ENCODE measurements around the gene POLK. TPM values are rescaled to one million over a fixed set of nuclear protein-coding genes. Genes with fewer than 3 reads are reported as not detected.
A peak's percentile ranks its signal among the peaks of the same experiment; 100 is the strongest.

POLK gene
- total and polyA plus RNA-seq, 2 of the 13 experiments (the other 11 are each of a cell fraction or from before 2014, with no cell fraction given), result 8.6 to 11.7 TPM

- TF ChIP-seq ZNF670 (CRISPR knock-in tag; IDR thresholded peaks at IDR 0.05; ENCODE audit: borderline replicate concordance) (no peak), ZNF598 (CRISPR knock-in tag; IDR thresholded peaks at IDR 0.05; ENCODE audit: borderline replicate concordance) (no peak), ZMAT3 (CRISPR knock-in tag; conservative IDR thresholded peaks at IDR 0.05) (0 out of 2 replicates have a peak, but pooled peaks have one; percentile 50), PHF8 (CRISPR knock-in tag; IDR thresholded peaks at IDR 0.05) (peak; percentile 57)
Observed at GRCh38 chr5:75611311-75612225, 99.9 kb downstream of the POLK start, which contains the start of gene ANKDD1B (continued).

GRCh38 chr5:75612226-75612569, 100.5 kb downstream of the POLK start:
- no peak for DNase-seq (ENCODE audit: low spot score)
- Histone ChIP-seq H3K4me2 (ENCODE audit: low read depth, low read length) (peak overlapping the region; percentile 91), H3K4me1 (ENCODE audit: insufficient read depth, low read length) (peaks cover 5% of the 10 kb centered on the region; the same call in 1 of the 2 replicates), H3K9me3 (ENCODE audit: low read length) (no peaks in the 10 kb centered on the region), H3K9ac (ENCODE audit: insufficient read depth, low read depth, low read length) (peak overlapping the region; percentile 73; the same call in 1 of the 2 replicates), H3K27me3 (ENCODE audit: control insufficient read depth in 1 of 2, insufficient read depth in 2 of 2, low read length in 2 of 2) (no peaks in the 10 kb centered on the region; a peak in 1 of 5 replicates), H3K4me3 (replicated peaks in 1 of 3; ENCODE audit: insufficient read depth in 1 of 3, low read depth in 2 of 3, low read length in 3 of 3) (peak overlapping the region; percentile 60 to 87 (median 75); a peak in 3 of 6 replicates), H2AFZ (ENCODE audit: low read length) (peak overlapping the region; percentile 6), H3K27ac (ENCODE audit: extremely low read length, insufficient read depth, low read length) (no peak overlapping the region), H3K36me3 (replicated peaks in 1 of 2; ENCODE audit: control insufficient read depth in 1 of 2, insufficient read depth in 2 of 2, low read length in 2 of 2) (no peaks in the 10 kb centered on the region), H4K20me1 (ENCODE audit: insufficient read depth, low read length) (no peaks in the 10 kb centered on the region), H3K79me2 (ENCODE audit: insufficient read depth, low read length) (no peaks in the 10 kb centered on the region)
- peak; percentile 19; the same call in 2 of the 3 replicates for ATAC-seq
- in situ Hi-C loops (cut with HindIII; ENCODE audit: extremely low pct_ligation_motif_present, low pct_unique_long_range_greater_than_20kb) (no loop called here), intact Hi-C loops (cut with micrococcal nuclease; ENCODE audit: unreplicated experiment) (no loop called here)
- no TSS peak for BruUV-seq (replicated peaks)
- FAIRE-seq, result no peak
- POLR2A ChIA-PET, result interaction anchor here (0.9 to 1.1 kb wide), 2 partner anchors 9 to 57 kb away, joined by 3 to 4 read pairs; no protein-coding TSS in a partner anchor
- CTCF ChIA-PET (ENCODE audit: low intra/inter-chr PET ratio, low total read pairs), result no interaction called here
- 32% methylated on average over 8 of the region's 12 CpGs for WGBS (ENCODE audit: low lambda C conversion rate)
- TF ChIP-seq ZNF260 (CRISPR knock-in tag; IDR thresholded peaks at IDR 0.05; ENCODE audit: borderline replicate concordance, low read depth) (no peak), ISL2 (CRISPR knock-in tag; IDR thresholded peaks at IDR 0.05) (no peak), ZNF281 (CRISPR knock-in tag; IDR thresholded peaks at IDR 0.05; ENCODE audit: borderline replicate concordance) (no peak), RBM39 (IDR thresholded peaks at IDR 0.05; ENCODE audit: low read depth, low read length, poor library complexity, severe bottlenecking) (no peak), REST (IDR thresholded peaks at IDR 0.05; ENCODE audit: borderline replicate concordance in 1 of 2, low read depth in 1 of 2, low read length in 2 of 2) (no peak), CHD2 (IDR thresholded peaks at IDR 0.05; ENCODE audit: low read depth, low read length) (no peak), MIER3 (CRISPR knock-in tag; IDR thresholded peaks at IDR 0.05; ENCODE audit: borderline replicate concordance) (no peak), GMEB1 (CRISPR knock-in tag; IDR thresholded peaks at IDR 0.05; ENCODE audit: borderline replicate concordance) (no peak)
